Measurements from ENCODE around the gene SLAMF8.

The SLAMF8 gene

DNA sequence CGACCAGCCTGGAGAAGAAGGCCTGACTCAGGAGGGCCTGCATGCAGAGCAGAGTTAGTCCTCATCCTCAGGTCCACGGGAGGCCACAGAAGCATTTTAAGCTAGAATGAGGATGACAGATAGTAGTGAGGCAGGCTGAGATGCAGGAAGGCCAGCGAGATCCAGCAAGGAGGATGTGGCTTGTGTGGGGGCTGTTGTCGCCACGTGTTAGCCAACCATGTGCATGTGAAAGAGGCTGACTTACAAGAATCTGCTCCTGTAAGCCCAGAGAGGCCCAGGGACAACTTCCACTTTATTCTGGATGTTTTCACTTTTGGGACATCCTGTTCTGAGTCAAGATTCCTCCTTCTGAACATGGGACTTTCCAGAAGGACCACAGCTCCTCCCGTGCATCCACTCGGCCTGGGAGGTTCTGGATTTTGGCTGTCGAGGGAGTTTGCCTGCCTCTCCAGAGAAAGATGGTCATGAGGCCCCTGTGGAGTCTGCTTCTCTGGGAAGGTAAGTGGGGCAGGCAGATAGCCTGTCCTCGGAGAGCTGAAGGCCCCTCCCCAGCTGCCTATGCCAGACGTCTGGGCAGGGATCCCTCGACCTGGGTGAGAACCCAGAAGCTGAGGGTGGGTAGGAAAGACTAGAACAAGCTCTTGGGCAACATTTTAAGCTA, at the start of gene SLAMF8:
TSS of gene SLAMF8 (plus strand) at position 433 of the 661 bp plus-strand sequence. CDS start at position 459, 26 bp downstream.
- peak; percentile 44 to 55 for DNase-seq

DNA sequence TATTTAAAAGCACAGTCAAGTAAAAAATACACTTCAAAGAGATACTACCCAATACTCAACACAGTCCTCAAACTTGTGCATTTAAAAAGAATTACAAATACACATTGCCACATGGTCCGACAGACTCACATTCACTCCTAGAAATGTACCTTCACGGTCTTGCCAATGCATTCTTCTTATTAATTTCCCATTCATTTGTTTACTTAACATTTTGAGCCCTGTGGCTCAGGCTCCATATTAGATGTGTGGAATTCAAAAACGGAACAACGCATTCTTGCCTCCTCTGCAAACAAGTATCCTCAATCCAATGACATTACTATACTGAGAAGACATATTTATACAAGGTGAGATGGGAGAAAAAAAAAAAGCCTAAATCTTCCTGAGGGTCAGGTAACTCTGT, 48.4 kb upstream of the SLAMF8 start:
- no peak for DNase-seq

DNA sequence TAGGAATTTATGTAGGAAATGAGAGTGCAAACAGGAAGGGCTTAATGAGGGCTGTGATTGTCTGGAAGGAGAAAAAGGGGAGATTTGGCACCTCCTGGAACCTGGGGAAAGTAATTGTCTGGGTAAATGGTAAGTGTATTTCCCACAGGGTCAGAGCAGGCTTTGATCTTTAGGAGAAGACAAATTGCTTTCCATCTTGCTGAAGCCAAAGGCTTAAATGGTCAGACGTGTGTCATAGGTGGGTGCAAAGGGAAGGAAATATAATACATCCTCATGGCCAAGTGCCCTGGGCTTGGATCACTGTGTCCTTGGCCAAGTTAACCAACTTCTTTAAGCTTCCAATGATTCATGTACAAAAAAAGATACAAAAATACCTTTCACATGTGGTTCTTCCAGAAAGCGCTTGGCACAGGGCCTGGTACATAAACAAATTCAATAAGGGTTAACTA, 47.2 kb upstream of the SLAMF8 start:
- DNase-seq: no peak

- DNase-seq: peak; percentile 94 to 95
Measured at GRCh38 chr1:159780583-159781582, 45.8 kb upstream of the SLAMF8 start, which contains the start of gene DUSP23. TSS of gene DUSP23 (plus strand) at chr1:159780962. CDS start at chr1:159781101, 139 bp downstream.

DNA sequence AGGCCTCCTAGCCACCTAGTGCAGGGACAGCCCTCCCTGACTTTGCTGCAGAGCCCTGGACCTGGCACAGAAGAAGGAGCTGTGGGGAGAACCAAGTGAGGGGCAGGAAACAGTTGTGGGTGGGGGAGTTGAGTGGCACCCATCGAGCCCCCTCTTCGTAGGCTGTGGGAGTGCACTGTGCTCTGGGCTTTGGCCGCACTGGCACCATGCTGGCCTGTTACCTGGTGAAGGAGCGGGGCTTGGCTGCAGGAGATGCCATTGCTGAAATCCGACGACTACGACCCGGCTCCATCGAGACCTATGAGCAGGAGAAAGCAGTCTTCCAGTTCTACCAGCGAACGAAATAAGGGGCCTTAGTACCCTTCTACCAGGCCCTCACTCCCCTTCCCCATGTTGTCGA, 44.7 kb upstream of the SLAMF8 start:
- DNase-seq: no peak

- DNase-seq: no peak
Measured at GRCh38 chr1:159783724-159784123, 42.9 kb upstream of the SLAMF8 start.

DNA sequence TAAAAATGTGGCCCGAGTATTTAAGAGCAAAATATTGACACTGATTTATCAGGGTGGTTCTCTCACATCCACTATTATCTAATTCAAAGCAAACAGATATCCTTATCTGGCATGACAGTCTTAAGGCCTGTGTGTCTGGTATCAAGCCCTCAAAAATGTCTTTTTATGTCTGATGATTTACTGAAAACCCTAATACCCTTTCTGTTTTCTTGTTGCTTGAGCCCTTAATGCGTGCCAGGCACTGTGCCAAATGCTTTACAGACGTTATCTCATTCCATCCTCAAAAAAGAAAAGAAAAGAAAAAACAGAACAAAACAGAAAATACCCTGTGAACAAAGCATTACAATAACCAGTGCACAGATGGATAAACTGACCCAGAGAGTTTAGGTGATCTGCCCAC, 40.2 kb upstream of the SLAMF8 start:
- DNase-seq: no peak

- DNase-seq: no peak
Measured at GRCh38 chr1:159786966-159787365, 39.7 kb upstream of the SLAMF8 start.

- no peak for DNase-seq
Measured at GRCh38 chr1:159790237-159790917, 36.3 kb upstream of the SLAMF8 start.

- no peak for DNase-seq
Measured at GRCh38 chr1:159791031-159791430, 35.6 kb upstream of the SLAMF8 start.

DNA sequence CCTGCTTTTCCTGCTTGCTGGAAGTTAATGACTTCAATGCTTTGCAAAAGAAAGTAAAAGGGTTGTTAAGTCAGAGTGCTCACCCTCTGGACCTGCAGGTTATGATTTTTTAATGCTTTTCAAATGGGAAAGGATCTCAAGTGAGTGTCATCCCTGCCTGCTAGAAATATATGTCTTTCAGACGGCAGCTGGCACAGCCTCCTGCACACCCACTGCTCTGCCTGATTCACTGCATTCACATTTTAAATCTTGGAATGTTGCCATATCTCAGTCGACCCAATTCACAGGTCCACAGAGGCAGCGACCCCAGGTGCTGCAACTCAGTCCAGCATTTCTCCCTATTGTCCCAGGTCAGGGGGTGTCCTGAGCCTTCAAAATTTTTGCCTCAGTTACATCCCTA, 35.2 kb upstream of the SLAMF8 start:
- no peak for DNase-seq

DNA sequence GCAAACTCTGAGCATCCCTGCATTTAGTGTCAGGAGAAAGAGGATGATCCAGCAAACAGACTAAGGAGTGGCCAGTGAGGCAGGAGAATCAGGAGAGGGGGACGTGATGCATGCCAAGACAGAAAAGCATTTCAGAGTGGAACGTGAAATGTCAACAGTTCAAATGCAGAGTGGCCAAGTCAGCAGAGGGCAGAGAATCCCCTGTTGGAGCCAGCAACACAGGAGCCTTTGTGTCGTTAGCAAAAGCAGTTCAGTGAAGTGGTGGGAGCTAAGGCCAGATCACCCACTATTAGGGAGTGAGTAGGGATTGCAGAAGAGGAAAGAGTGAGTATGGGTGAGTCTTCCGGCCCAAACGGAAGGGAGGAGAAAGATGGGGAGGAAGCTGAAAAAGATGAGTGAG, 31.1 kb upstream of the SLAMF8 start:
- DNase-seq: no peak

DNA sequence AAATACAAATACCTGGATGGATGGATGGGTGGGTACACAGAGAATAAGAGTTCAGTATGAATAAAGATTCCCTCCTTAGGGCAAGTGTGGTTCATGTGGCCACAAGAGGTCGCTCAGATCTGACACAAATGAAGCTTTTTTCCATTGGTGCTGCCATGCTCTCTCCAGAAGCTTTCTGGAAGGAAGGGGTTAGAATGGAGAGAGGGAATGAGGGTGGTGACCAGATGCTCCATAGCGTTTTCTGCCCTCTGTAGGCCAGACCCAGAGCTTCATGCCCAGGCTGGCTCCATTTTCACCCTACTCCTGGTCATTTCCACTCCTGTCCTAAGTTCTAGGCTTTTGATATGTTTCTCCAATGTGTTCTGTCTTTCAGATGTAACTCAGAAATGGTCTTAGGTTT, 27.8 kb upstream of the SLAMF8 start:
- peak; percentile 38 to 44 for DNase-seq

DNA sequence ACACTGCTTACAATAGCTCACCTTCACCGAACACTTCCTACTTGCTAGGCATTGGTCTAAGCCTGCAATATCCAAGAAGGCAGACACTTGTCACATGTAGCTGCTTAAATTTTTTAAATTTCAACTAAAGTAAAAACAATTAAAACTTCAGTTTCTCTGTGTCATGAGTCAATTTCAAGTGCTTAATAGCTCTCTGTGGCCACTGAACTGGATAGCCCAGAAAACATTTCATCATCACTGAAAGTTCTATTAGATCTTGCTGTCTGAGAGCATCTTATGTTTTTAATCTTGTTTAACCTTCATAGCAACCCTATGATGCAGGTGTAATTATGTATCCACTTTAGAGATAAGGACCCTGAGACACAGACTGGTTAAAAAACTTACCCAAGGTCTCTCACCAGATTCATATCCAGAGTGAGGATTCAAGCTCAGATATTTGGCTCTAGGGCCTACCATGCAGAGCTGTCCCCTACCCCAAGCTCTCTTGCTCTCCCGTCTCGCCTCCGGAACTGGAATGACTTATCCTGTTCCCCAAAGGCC, 27.2 kb upstream of the SLAMF8 start:
- DNase-seq: no peak

GRCh38 chr1:159800177-159800930, 26.3 kb upstream of the SLAMF8 start:
- DNase-seq: no peak

GRCh38 chr1:159802111-159802510, 24.6 kb upstream of the SLAMF8 start, which contains the start of gene FCRL6:
TSS of gene FCRL6 (plus strand) at chr1:159802360. CDS start at chr1:159802425, 65 bp downstream.
- no peak for DNase-seq

GRCh38 chr1:159803956-159804689, 22.6 kb upstream of the SLAMF8 start:
- DNase-seq: no peak

DNA sequence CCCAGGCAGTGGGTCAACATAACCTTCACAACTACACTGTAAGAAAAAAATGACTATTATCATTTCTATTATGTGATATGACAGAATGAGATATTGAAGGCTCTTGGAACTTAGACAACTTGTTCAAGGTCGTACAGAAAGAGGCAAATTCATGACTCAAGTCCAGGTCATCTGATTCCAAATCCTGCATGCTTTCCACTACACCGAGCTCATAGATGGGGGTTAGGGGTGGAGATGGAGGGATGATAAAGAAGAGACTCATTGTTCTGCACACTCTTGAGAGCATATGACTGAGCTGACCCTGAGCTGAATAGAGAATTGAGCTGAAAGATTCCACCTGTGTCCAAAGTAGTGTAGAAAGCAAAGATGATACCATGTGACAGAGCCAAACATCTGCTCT, 21.7 kb upstream of the SLAMF8 start:
- no peak for DNase-seq

DNA sequence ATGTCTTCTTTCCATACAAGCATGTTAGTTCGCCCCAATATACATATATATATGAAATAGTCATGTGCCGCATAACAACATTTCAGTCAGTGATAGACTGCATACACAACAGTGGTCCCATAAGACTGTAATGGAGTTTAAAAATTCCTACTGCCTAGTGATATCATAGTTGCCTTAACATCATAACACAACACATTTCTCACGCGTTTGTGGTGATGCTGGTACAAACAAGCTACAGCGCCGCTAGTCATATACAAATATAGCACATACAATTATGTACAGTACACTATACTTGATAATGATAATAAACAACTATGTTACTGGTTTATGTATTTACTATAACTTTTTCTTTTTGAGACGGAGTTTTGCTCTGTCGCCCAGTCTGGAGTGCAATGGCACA, 10.7 kb upstream of the SLAMF8 start:
- no peak for DNase-seq

GRCh38 chr1:159817276-159818041, 9.2 kb upstream of the SLAMF8 start:
- DNase-seq: no peak

Measured in stimulated activated CD4-positive, alpha-beta T cell treated with anti-CD3 and anti-CD28 coated beads, Interleukin-2, amount 100 ng/mL, for 24 hours (primary cell).